Renal cortical epithelial cell (primary cell): ENCODE data around the gene ALOXE3. TPM values are rescaled to one million over a fixed set of nuclear protein-coding genes. Genes with fewer than 3 reads are reported as not detected.
A peak's percentile ranks its signal among the peaks of the same experiment; 100 is the strongest.

Source experiments
- DNase-seq: peaks from one replicate; pipeline ENCODE4 v3.0.0-alpha.2; 2011; ENCODE audit warnings: low read depth
- total RNA-seq: library from RNA; depleted of rRNA; stranded (reverse); fragments of >200 nt; gene quantifications from 2 replicates; pipeline ENCODE4 v1.2.3, GENCODE V29; 2014

The ALOXE3 gene
- total RNA-seq, 1 donor from 2014 or later = not detected

DNA sequence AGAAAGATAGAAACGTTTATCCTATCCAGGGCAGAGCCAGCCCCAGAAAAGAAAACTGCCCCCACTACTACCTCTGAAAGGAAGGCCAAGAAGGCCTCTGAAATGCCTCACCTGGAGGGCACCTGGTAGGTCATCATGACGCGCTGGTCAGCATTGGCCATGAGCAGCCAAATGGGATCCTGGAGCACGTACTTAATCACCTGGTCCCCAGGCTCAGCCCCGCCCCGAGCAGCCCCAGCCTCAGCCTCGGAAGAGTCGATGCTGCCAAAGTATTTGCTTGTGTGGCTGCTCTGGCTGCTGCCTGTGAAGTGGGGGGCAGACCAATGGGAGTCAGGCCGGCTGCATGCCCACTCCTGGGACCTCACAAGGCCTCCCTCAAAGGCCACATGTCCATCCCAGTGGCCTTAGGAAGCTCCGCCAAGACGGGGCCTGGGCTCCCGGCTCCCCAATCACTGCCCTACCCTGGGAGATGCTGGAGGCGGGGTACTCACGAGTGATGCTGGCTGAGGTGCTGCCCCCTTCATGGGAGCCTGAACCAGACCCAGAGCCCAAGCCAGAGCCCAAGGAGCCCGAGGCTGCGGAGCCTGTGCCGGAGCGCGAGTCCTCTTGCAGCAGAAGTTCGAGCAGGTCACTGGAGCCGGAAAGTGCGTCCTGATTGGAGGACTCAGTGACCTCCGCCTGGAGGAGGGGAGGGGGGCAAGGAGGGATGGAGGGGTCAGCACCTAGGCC is 24.0 kb upstream of the ALOXE3 start:
- no peak for DNase-seq

DNA sequence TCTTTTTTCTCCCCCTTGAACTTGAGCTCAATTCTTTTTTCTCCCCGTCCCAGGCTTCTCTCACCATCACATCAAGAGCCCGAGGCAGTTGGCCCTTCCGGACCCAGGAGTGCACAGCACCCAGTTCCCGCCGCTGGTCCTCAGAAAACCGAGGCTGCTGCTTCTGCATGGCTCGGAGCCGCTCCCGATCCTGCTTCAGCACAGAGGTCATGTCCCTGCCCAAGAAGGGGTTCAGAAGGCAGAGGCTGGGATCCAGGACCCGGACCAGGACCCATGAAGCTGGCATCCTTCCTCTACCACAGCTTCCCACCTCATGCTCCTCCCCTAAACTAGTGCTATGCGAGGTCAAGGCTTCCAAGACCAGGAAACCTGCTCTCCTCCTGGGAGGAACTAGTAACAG is 23.4 kb upstream of the ALOXE3 start:
- DNase-seq = no peak

DNA sequence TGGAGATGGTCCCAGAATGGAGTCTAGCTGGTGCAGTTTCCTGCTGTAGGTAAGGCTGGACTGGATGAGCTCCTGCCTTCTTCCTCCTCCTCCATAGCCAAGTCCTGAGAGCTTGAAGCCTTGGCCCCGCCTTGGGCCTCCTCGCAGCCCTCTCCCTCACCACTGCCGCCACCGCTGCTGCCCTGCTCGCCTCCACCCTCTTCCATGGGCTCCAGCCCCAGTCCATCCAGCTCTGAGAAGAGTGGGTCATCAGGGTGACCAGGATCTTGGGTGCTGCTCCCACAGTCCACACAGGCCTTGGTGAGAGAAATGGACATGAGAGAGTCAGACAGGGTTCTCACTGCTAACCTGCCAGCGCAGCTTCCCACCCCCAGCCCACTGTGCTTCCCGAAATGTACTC is 22.7 kb upstream of the ALOXE3 start:
- no peak for DNase-seq

DNA sequence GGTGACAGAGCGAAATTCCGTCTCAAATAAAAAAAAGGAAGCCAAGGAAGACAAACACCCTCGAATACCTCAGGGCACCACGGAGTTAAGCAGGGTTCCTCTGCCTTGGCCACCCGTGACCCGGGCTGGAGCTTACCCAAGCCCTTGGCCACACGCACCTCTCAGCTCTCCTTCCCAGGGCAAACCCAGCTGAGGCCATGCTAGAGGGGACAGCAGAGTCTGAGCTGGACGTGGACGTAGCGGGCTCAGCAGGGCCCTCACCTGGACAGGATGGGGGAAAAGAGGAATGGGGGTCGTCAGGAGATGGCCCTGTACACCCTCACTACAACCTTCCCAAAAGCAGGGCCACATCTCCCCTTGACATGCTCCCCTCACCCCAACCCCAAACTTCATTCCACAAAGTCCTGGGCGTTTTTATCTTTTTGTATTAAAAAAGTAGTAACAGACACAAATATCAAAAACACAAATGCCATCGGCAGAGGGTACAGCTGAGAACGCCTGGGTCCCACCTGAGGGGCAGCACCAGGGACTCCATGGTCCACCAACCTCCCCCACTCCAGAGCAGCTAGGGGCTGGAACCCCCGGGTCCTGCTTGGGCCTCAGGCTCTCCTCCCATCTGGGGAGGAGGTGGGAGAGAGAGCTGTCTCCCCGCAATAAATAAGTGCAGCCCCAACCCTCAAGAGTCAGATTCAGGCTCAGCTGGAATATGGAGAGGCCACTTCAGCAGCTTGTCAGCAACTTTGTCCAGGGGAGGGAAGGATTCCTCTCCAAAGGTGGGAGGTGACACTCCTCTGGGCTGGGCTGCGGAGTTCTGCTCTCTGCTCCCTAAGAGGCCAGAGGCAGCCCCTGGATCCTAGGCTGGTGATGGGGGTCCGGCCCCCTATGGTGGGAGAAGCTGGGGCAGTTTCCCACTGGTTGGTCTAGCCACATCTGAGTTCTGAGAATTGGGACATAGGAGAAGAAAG is 22.0 kb upstream of the ALOXE3 start:
- DNase-seq = no peak

DNA sequence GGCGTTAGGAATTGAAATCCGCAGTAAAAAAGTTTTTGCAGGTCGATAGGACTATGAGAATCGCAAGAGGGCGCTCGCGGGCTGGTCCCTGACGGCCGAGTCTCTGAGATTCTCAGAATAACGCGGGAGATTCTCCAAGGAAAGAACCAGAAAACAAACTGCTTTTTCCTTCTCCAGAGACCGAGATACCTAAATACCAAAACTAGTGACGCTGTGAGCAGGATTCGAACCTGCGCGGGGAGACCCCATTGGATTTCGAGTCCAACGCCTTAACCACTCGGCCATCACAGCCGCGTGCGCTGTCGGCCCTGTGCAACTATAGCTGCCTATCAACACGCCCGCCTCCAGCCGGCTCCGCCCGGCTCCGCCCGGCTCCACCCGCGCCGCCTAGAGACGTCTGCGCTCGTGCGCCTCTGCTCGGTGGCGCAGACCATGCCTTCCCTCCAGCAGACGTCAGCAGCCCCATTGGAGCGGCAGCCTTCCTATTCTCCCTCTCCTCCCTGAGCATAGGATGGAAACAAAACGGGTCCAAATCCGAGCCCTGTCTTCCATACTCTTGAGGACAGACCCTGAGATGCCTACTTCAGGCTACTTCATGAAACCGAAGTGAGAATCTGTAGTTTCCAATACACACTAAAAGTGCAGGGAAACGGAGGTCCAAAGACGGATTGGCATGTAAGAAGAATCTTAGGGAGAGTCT is 20.5 kb upstream of the ALOXE3 start:
- DNase-seq = peak; percentile 95

DNA sequence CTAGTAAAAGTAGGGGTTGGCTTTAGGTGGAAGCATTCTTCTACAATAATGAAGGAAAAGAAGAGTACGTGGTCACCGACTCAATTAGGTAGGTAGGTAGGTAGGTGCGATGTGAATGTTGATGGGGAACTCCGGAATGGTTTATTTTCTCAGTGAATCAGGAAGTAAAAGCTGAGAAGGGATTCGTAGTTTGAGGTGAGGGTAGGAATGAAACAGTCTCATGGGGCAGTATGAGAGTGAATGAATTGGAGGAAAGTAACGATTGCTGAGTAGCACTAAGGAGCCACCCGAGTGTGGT is 20.0 kb upstream of the ALOXE3 start:
- DNase-seq = no peak

DNA sequence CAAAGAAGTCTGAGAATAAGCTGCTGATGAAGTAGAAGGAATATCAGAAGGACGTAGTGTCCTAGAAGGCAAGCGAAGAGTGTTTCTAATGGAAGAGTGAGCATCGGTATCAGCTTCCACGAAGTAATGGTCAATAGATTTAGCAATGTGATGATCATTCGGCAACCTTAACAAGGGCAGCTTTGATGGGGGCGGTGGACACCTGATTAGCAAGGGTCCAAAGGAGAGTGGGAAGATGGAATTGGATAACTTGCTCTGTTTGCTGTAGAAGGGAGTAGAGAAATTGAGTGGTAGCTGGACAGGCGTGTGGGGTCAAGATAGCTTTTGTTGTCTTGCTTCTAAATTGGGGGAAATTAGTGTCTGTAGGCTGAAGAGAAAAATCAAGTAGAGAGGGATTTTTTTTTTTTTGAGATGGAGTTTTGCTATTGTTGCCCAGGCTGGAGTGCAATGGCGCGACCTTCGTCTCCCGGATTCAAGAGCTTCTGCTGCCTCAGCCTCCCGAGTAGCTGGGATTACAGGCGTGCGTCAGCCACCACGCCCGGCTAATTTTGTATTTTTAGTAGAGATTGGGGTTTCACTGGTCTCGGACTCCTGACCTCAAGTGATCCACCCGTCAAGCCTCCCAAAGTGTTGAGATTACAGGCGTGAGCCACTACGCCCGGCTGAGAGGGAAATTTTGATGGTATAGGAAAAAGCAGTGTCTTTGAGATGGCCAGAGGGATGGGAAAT is 19.5 kb upstream of the ALOXE3 start:
- no peak for DNase-seq

DNA sequence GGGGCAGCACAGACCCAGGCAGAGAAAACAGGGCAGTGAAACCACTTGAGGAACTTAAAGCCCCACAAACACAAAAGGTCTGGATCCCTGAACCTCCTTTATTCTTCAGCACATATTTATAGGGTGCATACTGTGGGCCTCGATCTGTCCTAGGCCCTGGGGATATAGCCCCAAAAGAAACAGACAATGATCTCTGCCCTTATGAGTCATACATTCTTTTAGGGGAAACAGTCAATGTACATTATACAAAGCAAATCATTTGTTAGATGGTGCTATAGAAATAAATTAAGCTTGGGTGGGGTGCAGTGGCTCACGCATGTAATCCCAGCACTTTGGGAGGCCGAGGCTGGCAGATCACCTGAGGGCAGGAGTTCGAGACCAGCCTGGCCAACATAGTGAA is 15.6 kb upstream of the ALOXE3 start:
- no peak for DNase-seq

DNA sequence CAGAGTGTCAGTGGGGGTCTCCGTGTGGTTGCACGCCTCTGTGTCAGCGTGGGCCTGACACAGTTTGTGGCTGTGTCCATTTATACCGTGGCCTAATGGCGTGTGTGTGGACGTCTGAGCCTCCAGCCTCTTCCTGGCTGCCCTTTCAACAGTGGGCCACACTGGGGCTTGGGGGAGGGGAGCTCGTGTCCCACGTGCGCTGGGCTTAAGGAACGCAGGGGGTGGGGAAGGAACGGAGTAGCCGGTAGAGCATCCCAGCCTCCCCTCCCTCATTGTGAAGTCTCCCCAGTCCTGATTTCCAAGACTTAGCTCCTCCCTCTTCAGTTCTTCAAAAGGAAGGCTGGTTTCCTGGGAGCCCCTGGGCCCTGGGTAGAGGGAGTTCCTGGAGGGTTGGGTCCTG is 15.1 kb upstream of the ALOXE3 start:
- no peak for DNase-seq

DNA sequence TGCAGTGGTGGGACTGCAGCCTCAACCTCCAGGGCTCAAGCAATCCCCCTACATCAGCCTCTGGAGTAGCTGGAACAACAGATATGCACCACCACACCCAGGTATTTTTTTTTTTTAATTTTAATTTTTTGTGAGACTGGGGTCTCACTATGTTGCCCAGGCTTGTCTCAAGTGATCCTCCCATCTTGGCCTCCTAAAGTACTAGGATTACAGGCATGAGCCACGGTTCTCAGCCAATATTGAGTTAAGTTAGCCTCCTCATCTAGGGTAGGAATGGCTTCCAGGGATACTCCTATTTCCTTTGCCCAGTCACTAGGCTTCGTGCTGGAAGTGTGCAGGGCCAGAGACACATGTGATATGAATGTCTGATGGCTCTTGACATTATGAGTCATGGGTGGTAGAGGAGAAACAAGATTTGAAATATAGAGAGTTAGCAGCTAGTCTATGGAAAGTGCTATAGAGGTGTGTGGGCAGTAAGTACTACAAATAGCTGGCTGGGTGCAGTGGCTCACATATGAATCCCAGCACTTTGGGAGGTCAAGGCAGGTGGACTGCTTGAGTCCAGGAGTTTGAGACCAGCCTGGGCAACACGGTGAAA is 13.6 kb upstream of the ALOXE3 start:
- DNase-seq = no peak

DNA sequence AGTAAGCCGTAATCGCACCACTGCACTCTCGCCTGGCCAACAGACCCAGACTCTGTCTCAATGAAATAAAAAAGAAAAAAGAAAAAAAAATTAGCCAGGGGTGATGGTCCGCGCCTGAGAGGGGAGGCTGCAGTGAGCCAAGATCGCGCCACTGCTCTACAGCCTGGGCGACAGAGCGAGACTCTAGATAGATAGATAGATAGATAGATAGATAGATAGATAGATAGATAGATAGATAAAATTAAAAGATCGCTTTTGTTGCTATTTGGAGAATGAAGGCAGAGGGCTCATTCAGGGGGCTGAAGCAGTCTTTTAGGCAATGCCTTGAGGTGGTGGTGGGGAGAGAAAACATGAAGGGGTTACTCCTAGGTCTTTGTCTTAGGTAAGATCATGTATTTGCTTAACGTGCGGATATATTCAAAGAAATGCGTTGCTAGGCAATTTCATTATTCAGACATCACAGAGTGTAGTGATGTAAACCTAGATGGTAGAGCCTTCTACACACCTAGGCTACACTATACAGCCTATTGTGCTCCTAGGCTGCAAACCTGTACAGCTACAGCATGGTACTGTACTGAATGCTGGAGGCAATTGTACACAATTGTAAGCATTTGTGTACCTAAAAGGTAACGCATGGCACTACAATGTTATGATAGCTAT is 9.9 kb upstream of the ALOXE3 start:
- DNase-seq = no peak

DNA sequence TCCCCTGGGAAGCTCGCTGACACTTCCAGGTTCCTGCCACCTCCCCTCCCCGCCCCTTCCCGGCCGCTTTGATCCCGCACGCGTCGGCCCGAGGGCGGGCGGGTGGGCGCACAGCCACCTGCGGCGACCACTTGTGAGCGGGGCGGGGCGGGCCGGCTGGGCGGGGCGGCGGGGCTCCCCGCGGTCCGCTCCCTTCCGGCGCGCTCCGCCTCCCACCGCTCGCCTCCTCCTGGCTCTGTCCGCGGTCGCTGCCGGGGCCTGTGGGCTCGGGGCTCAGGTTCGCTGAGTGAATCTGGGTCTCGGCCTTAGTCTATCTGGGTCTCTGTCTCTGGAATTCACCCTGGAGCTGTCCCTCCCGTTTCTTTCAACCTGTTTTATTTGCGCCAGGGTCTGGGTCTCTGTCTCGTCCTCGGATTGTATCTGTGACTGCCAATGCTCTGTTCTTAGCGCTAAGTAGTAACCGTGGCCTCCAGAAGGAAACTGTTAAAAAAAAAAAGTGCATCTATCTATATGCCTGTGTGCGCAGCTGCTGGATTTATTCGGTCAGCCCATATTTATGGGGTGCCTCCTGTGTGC is 8.3 kb upstream of the ALOXE3 start:
- DNase-seq = no peak

DNA sequence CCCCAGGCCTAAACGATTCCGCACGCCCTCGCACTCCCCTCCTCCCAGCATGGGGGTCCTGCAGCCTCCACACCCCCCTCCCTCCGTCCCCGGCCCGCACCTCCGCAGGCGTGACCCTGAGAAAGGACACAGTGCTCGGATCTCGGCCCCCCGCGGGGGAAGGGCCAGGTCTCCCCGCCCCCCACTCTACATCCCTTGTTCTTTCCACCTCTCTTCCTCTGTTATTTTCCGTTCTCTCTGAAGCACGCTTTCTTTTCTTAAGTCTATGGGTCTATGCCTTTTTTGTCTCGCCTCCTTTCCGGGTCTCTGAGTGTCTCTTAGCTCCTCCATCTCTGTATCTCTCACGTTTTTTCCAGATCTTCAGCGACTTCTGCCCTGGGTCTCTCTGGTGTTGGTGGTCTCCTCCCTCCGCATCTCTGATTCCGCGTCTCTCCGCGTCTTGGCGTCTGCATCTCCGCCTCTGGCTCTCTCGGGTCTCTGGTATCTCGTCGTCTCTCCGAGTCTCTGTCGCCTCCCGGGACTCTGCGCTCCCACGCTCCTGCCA is 7.7 kb upstream of the ALOXE3 start:
- DNase-seq = no peak

DNA sequence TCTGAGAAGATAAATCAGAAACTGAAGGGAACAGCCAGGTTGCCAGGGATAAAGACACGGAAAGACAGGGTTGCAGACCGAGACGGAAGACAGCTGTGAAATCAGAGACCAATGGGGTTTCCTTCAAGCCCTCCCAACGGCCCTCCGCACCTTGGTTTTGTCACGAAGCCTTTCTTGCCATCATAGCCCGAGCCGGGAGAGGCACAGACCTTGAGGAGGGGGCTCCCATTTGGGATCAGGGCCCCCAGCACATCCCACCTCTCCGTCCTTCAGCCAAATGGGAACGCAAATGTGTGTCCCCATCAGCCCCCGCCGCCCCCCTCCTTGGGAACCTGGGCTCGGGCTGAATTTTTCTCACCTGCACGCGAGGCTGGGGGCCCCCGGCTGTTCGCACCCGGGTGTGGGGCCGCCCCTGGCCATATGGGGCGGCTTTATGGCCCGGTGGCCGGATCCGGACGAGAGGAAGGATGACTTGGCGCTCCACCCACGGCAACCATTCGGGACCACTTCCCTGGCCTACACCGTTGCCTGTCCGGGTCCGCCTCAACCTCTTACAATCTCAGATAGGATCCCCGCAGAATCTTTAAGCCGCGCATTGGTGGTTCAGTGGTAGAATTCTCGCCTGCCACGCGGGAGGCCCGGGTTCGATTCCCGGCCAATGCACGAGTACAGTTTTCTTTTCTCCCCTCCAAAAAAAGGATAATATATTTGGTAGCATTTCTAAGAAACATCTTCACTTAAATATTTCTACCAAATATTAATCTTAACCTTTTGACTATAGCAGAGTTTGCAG is 7.0 kb upstream of the ALOXE3 start:
- DNase-seq = no peak

DNA sequence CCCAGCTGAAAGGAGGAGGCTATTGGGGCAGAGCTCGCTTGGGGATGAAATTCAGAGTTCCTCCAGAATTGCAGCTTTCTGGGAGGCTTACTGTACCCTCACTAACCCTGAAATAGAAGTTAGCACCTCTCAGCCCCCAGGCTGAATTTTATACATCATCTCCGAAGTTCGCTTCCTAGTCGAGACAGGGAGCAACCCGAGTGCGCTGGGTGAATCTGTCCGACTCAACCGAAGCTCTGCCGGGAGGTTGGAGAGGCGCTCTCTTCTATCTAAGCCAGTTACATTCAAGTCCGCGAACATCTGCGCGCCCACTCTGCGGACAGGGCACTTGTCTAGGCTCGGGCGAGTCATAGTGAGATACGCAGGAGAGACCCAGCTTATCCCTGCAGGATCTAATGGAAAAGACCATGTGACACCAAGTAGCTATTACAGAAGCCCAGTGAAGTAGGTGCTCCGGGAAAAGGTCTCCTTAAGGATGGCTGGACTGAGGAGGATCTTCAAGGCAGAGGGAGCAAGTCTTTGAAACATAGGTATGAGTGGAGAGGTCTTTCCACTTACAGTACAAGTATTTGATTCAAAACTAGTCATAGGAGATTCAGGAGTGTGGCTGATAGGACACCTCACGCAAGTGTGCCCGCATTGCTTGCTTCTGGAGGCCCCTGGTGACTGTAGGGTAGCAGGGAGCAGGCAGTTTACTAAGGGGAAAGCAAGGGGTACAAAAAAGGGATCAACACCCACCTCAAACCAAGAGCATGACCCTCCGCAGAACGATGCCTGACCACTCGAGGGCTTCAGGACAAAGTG is 6.2 kb upstream of the ALOXE3 start:
- DNase-seq = no peak

DNA sequence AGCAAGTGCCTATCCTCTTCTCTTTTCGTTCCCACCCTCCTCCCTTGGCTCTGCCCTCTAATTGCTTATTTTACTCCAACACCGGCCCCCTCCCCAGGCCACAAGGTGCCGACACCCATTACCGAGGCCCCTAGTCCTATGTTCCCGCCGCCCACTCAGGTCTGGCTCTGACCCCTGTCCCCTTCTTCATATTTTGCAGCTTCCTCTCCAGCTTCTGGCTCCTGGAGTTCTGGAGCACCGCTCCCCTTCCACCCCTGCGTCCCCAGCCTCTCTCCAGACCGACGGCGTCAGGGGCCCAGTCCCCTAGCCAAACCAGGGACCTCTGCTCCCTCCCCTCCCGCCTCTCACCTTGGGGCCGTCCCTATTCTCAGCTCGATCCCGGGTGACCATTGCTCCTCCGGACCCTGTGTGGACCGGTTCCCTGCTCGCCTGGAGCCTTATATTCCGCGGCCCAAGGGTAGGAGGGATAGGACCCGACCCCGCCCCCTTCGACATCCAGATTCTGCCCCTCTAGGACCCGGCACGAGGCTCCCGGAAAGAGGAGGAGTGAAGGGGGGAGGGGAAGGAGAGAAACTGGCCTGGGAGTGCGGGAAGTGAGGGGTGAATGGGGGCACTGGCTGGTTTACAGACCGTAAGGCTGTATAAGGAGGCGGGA is 5.5 kb upstream of the ALOXE3 start, which contains the start of gene HES7:
HES7 (minus strand) TSS at position 412 of the 655 bp plus-strand sequence; CDS start at position 390, 22 bp downstream.
- no peak for DNase-seq

DNA sequence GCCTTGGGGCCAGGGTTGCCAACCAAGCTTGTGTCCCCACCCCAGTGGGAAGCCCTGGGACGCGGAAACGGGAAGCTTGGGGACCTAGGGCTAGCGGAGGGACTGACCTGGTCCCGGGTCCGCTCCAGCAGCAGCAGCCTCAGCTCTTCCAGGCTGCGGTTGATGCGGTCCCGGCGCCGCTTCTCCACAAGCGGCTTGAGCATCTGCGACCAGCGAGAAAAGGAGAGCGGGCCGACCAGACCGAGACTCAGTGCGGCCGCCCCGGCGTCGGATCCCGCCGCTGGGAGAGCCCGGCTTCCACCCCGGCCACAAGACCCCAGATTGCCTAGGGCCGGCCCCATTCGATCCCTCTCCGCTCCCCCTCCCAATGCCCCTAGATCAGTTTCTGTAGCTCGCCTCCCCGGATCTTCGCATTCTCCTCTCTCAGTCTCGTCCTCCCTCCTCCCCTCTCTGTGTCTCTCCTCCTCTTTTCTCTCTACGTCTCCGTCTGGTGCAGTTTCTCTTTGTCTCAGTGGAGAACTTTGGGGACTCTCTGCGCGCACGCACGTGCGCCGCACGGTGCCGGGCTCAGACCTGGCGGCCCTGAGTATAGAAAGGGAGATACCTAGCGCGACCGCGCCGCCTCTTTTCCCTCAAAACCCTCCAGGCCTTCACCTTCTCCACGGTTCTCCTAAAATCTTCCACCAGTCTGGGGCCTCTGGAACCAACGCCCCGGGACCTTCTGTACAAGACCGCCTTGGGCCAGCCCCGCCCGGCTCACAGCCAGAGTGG is 4.8 kb upstream of the ALOXE3 start:
- DNase-seq = no peak
